ENCODE results near the gene RPS21. TPM values are rescaled to one million over a fixed set of nuclear protein-coding genes. Genes with fewer than 3 reads are reported as not detected.

The RPS21 gene
- total and polyA plus RNA-seq, 2 of the 13 experiments (the other 11 are each of a cell fraction or from before 2014, with no cell fraction given) = 2,647 to 11,063 TPM

GRCh38 chr20:62411479-62412193 is 24.7 kb downstream of the RPS21 start:
- H3K4me2 ChIP-seq (ENCODE audit: low read depth, low read length) = peak overlapping the region; percentile 91
- H3K9ac ChIP-seq (ENCODE audit: insufficient read depth, low read depth, low read length) = peak overlapping the region; percentile 35
- DNase-seq (ENCODE audit: low spot score) = peak; percentile 60
- ATAC-seq = peak; percentile 39
- H4K20me1 ChIP-seq (ENCODE audit: insufficient read depth, low read length) = no peaks in the 10 kb centered on the region
- CTCF ChIA-PET (ENCODE audit: low intra/inter-chr PET ratio, low total read pairs) = interaction anchor here (1.6 kb wide), 1 partner anchor 110 kb away, joined by 4 read pairs; no protein-coding TSS in a partner anchor
- H3K9me3 ChIP-seq (ENCODE audit: low read length) = no peaks in the 10 kb centered on the region
- no TSS peak for BruUV-seq (replicated peaks)
- no peaks in the 10 kb centered on the region for H3K36me3 ChIP-seq (replicated peaks in 1 of 2; ENCODE audit: control insufficient read depth in 1 of 2, insufficient read depth in 2 of 2, low read length in 2 of 2)
- in situ Hi-C loops (cut with HindIII; ENCODE audit: extremely low pct_ligation_motif_present, low pct_unique_long_range_greater_than_20kb) (loop anchor here (5.0 kb wide), 1 partner anchor 81 kb away; no protein-coding TSS in a partner anchor), intact Hi-C loops (cut with micrococcal nuclease; ENCODE audit: unreplicated experiment) (loop anchor here (5.0 kb wide), 2 partner anchors 76 to 206 kb away; no protein-coding TSS in a partner anchor)
- H3K27me3 ChIP-seq (ENCODE audit: control insufficient read depth in 1 of 2, insufficient read depth in 2 of 2, low read length in 2 of 2) = peaks cover 14 to 44% of the 10 kb centered on the region in 2 experiments
- WGBS (ENCODE audit: low lambda C conversion rate) = 9% methylated on average over 15 of the region's 24 CpGs
- peak overlapping the region; percentile 17 for H3K27ac ChIP-seq (ENCODE audit: extremely low read length, insufficient read depth, low read length)
- H2AFZ ChIP-seq (ENCODE audit: low read length) = no peak overlapping the region
- H3K4me3 ChIP-seq (replicated peaks in 1 of 3; ENCODE audit: insufficient read depth in 1 of 3, low read depth in 2 of 3, low read length in 3 of 3) = peak overlapping the region; percentile 13 to 70 (median 46); a peak in 5 of 6 replicates
- H3K79me2 ChIP-seq (ENCODE audit: insufficient read depth, low read length) = peaks cover under 1% of the 10 kb centered on the region
- H3K4me1 ChIP-seq (ENCODE audit: insufficient read depth, low read length) = peaks cover 64% of the 10 kb centered on the region
- FAIRE-seq = peak; percentile 93
- POLR2A ChIA-PET = interaction anchor here (1.0 to 3.2 kb wide), 12 partner anchors 12 to 404 kb away, joined by 3 to 31 read pairs (median 4); partner anchors contain the start of genes LAMA5, MRGBP and RPS21
- TF ChIP-seq ZNF205 (CRISPR knock-in tag; IDR thresholded peaks at IDR 0.05) = peak; percentile 89
- peak; percentile 58; the same call in 1 of the 2 replicates for TF ChIP-seq KMT2A (CRISPR knock-in tag; IDR thresholded peaks at IDR 0.05)
- TF ChIP-seq ZNF281 (CRISPR knock-in tag; IDR thresholded peaks at IDR 0.05; ENCODE audit: borderline replicate concordance) = peak; percentile 57; the same call in 1 of the 2 replicates
- TF ChIP-seq ZNF343 (CRISPR knock-in tag; IDR thresholded peaks at IDR 0.05) = peak; percentile 35; the same call in 1 of the 2 replicates
- 0 out of 2 replicates have a peak, but pooled peaks have one; percentile 11 for TF ChIP-seq PCBP1 (IDR thresholded peaks at IDR 0.05; ENCODE audit: borderline replicate concordance, low read depth, low read length)
- no peak; the same call in 1 of the 2 replicates for TF ChIP-seq FUBP1 (CRISPR knock-in tag; IDR thresholded peaks at IDR 0.05; ENCODE audit: borderline replicate concordance)
- TF ChIP-seq ZNF850 (CRISPR knock-in tag; conservative IDR thresholded peaks at IDR 0.05) = no peak
- no peak for TF ChIP-seq PBX2 (CRISPR knock-in tag; IDR thresholded peaks at IDR 0.05)
- peak; percentile 52; the same call in 1 of the 2 replicates for TF ChIP-seq ZNF644 (CRISPR knock-in tag; IDR thresholded peaks at IDR 0.05; ENCODE audit: low read depth)
- TF ChIP-seq SNAPC5 (CRISPR knock-in tag; IDR thresholded peaks at IDR 0.05; ENCODE audit: borderline replicate concordance) = peak; percentile 74; the same call in 1 of the 2 replicates
- TF ChIP-seq ZNF136 (CRISPR knock-in tag; IDR thresholded peaks at IDR 0.05; ENCODE audit: low read depth) = no peak; the same call in 1 of the 2 replicates
- TF ChIP-seq ZNF251 (CRISPR knock-in tag; IDR thresholded peaks at IDR 0.05) = 0 out of 2 replicates have a peak, but pooled peaks have one; percentile 22
- peak; percentile 74; the same call in 1 of the 2 replicates for TF ChIP-seq TARDBP (CRISPR knock-in tag; IDR thresholded peaks at IDR 0.05)
- no peak for TF ChIP-seq SMARCC2 (IDR thresholded peaks at IDR 0.05)
- TF ChIP-seq ZNF576 (CRISPR knock-in tag; IDR thresholded peaks at IDR 0.05) = no peak
- TF ChIP-seq HOXA5 (CRISPR knock-in tag; IDR thresholded peaks at IDR 0.05) = no peak
- no peak for TF ChIP-seq FOXP1 (IDR thresholded peaks at IDR 0.05)
- no peak; the same call in 1 of the 2 replicates for TF ChIP-seq FOXP1 (CRISPR knock-in tag; IDR thresholded peaks at IDR 0.05)

Data from HepG2 (cell line).